Mesenteric fat pad (tissue), 1 donor: ENCODE data around the gene RHOT2. TPM values are rescaled to one million over a fixed set of nuclear protein-coding genes. Genes with fewer than 3 reads are reported as not detected.

Experiments used
- DNase-seq: peaks from one replicate; pipeline ENCODE4 v3.0.0-alpha.2; 2020; ENCODE audit warnings: low spot score
- total RNA-seq: library from RNA; stranded (reverse); fragmentation: NEBNext Ultra II Directional; extraction: Animal tissue kit (Norgen Biotek cat#: 25700); gene quantifications from one replicate; pipeline ENCODE4 v1.2.1, GENCODE V29; 2021
- donor health status: DM: yes; HTN: yes; CAD: no.

The RHOT2 gene
- total RNA-seq, 1 donor from 2014 or later: 73.9 TPM

GRCh38 chr16:695355-696089 lies 27.6 kb downstream of the RHOT2 start:
- no peak for DNase-seq

GRCh38 chr16:698911-699671 lies 31.2 kb downstream of the RHOT2 start:
- no peak for DNase-seq

- no peak for DNase-seq
These were observed 33.0 kb downstream of the RHOT2 start for GRCh38 chr16:700684-701584.

GRCh38 chr16:702341-702740 lies 34.4 kb downstream of the RHOT2 start:
- no peak for DNase-seq

- DNase-seq: no peak
These were observed 35.5 kb downstream of the RHOT2 start for GRCh38 chr16:703406-703805.

GRCh38 chr16:704047-704446 lies 36.1 kb downstream of the RHOT2 start:
- no peak for DNase-seq

- no peak for DNase-seq
These were observed 36.8 kb downstream of the RHOT2 start for GRCh38 chr16:704552-705380.

- DNase-seq: no peak
These were observed 37.7 kb downstream of the RHOT2 start, which contains the start of gene FBXL16 for GRCh38 chr16:705431-706188. Gene FBXL16, minus strand, starts transcription at chr16:705801. Its CDS starts 8,396 bp downstream, at chr16:697405.

- no peak for DNase-seq
These were observed 38.5 kb downstream of the RHOT2 start for GRCh38 chr16:706189-707061.

- DNase-seq: no peak
These were observed 39.2 kb downstream of the RHOT2 start for GRCh38 chr16:707062-707538.

GRCh38 chr16:708019-708418 lies 40.1 kb downstream of the RHOT2 start:
- DNase-seq: no peak

GRCh38 chr16:708959-709358 lies 41.0 kb downstream of the RHOT2 start:
- DNase-seq: no peak

- no peak for DNase-seq
These were observed 41.9 kb downstream of the RHOT2 start for GRCh38 chr16:709566-710499.

GRCh38 chr16:710500-711075 lies 42.7 kb downstream of the RHOT2 start:
- DNase-seq: no peak

- no peak for DNase-seq
These were observed 43.2 kb downstream of the RHOT2 start for GRCh38 chr16:711084-711483.

- peak; percentile 94 for DNase-seq
These were observed 43.8 kb downstream of the RHOT2 start for GRCh38 chr16:711548-712320.
